GM18873 (cell line): ENCODE measurements around the gene TRIM62.
"Not testable (repeated sequence)": the region's sequence is repeated elsewhere in the genome, so short reads cannot be mapped to it uniquely, and the experiment has no call there.

Experiments used
- ATAC-seq: cut with Tn5 transposase; IDR thresholded peaks from one replicate; pipeline ENCODE4 v1.9.1; 2021; ENCODE audit warnings: mild to moderate bottlenecking, moderate library complexity, moderate number of reproducible peaks; ENCODE audit not compliant: unreplicated experiment, low FRiP score

The TRIM62 gene

DNA sequence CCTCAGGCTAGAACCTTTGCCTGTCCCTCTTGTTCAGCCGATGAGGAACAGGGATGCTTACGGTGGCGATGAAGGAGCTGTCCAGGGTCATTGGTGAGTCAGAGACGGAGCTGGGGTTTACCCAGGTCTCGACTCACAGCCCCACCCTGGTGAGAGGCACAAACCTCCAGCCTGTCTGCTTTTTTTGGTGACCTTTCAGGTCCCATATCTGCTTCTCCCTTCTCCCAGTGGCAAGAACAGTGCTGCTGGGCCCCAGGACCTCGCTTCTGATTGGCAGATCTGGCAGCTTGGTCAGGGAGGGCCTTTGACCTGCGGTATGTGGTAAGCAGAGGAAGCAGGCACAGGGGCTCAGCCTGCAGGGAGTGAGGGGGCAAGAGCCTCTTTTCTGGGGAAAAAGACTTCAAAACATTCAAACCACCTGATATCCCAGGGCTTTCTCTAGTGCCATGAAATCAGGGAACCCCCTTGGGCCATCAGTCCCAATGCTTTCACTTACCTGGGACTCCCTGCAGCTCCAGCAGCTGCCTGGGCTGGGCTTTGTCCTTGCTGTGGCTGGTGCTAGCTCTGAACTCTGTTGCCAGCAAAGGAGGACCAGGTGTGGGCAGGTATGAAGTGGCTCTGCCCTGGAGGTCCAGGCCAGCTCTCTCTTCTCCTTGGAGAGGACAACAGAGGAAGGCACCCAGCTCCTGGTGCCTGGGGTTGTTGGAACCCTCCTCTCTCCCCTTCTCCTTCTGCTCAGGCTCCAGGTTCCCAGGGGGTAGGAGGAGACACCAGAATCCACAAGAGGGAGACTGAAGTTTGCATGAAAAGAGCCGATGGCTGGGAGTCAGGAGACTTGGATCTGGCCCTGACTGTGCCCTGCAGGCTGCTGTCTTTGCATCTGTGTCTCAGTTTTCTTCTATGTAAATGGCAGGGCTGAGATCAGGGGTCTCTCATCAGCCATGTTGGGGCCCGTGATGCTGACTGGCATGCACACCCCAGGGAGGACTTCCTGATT is 41.4 kb downstream of the TRIM62 start:
- no peak for ATAC-seq

DNA sequence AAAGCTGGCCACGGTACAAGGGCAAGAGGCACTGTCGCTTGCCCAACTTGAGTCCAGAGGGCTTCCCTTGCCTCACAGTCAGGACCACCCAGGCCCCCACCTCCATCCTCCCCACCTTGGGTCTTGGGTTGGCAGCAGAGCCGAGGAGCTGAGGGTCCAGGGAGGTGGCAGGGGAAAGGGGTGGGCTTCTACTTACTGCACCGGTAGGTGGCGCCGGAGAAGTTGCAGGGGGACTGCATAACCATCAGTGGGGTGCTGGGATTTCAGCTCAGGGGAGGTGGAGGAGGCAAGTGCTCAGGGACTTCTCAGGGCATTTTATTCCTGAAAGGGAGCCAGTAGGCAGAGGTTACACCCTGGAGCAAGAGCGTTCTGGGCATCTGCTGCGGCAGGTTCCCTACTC is 44.0 kb downstream of the TRIM62 start:
- ATAC-seq = no peak

DNA sequence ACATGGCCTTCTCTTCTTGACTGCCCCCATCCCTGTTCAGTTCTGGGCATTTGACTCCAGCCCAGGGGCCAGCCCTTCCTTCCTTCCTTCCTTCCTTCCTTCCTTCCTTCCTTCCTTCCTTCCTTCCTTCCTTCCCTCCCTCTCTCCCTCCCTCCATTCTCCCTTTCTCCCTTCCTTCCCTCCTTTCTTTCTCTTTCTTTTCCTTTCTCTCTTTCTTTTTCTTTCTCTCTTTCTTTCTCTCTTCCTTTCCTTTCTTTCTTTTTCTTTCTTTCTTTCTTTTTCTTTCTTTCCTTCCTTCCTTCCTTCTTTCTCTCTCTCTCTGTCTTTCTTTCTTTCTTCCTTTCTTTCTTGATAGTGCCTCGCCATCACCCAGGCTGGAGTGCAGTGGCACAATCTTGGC is 45.8 kb downstream of the TRIM62 start:
- ATAC-seq = not testable (repeated sequence)

DNA sequence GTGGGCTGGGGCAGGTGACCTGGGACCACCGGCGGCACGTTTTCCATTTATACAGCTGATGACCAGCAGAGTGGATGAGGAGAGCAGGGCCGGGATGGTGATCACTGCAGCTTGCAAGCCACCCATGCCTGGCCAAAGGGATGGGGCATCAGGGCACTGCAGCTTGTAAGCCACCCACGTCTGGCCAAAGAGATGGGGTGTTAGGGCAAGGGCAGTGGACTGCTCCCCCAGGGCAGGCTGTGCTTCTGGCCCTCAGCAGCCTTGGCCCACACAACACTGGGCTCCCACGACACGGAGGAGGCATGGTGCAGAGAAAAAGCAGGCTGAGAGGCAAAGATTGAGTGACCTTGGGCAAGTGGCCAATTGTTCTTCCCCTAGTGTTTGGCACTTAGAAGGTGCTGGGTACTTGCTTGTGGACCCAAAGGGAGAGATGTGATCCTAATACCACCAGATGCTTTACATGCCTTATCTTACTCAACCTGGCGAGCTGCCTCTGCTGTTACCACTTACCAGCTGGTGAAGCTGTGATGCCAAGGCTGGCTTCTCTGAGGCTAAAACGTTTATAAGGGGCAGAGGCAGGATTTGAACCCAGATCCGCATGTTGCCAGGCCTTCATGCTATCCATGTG is 48.3 kb downstream of the TRIM62 start:
- no peak for ATAC-seq

DNA sequence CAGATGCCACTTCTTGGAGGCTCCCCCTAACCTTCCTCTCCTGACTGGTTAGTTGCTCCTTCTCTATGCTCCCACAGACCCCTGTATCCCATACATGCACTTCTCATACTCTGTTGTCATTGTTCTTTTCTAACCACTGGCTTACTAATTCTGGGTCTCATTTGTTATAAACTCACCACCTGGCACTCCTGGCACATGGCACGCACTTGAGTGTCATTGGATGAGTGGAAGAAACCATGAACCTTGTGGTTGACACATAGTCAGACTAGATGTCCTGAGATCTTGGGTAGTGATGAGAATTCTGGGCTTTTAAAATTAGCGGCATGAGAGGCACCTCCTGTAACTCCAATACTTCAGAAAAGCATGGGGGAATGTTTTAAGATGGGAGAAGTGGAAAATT is 49.3 kb downstream of the TRIM62 start:
- no peak for ATAC-seq

DNA sequence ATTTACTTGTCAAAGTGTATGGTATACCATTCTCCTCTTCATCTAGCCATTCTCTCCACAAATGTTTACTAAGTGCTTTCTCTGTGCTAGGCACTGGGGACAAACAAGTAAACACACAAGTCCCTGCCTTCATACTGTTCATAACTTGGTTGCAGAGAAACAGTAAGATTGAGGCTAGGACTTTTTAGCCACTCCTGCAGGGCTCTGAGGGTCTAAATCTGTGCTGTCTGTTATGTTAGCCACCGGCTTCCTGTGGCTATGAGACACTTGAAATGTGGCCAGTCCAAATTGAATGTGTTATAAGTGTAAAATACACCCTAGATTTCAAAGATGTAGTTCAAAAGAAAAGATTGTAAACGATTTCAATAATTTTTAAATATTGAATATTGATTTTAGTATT is 50.7 kb downstream of the TRIM62 start:
- no peak for ATAC-seq

DNA sequence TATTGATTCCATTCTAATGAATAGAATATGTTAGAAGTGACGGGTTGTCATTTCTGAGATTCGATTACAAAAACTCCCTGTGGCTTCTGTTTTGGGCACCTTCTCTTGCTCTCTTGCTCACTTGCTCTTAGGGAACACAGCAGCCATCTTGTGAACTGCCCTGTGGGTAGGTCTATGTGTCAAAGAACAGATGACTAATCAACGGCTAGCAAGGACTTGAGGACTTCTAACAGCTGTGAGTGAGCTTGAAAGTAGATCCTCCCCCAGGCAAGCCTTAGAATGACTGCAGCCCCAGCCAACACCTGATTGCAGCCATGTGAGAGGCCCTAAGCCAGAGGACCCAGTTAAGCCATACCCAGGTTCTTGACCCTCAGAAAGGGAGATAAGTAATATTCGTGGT is 51.5 kb downstream of the TRIM62 start:
- ATAC-seq = no peak

DNA sequence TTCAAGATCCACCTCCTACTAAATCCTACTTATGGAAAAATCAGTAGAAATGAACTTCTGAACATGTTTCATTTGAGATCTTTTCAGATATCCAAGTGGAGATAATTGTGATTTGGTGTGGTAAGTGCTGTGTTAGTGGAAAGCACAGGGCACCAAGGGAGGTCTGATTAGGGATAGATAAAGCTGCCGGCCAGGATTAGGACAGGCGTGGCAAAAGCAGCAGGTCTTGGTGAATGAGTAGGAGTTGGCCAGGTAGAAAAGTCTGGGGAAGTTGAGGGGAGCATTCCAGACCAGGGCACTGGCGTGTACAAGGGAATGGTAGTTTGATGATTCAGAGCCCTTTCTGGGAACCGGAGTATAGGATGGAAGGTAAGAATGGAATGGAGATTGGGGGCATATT is 53.1 kb downstream of the TRIM62 start:
- no peak for ATAC-seq

DNA sequence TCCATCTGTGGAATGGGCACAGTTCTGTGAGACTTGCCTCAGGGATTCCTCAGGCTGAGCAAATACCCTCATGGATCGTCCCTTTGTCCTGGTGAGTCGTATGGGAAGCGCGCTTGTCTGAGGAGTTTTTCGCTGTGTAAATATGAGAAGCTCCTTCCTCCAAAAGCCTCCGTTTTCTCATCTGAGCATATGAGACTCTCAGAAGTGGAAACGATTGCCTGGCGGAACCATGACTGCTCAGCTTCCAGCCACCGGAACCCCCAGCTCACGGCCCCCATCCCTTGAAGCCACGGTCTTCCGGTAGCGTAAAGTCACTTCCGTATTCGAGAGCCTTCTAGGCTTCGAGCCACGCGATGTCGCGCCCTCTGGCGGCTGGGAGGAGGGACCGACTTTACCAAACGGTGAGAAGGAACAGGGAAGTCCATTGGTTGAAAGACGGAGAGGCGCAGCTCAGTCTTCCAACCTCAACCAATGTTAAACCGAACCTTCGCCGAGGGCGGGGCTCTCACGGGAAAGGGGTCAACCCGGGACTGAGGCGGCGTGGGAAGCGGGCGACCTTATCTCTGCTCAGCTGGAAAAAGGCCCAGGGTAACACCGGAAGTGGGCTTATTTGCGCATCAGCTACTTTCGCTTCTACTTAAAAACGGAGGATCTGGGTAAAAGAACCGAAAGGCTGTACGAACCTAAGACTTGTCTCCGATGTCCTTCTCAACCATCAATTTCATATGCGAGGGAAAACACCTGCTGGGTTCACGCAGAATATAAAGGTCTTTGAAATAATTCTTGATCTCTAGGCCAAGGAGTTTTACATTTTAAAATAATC is 54.6 kb downstream of the TRIM62 start:
- ATAC-seq = peak; percentile 92

DNA sequence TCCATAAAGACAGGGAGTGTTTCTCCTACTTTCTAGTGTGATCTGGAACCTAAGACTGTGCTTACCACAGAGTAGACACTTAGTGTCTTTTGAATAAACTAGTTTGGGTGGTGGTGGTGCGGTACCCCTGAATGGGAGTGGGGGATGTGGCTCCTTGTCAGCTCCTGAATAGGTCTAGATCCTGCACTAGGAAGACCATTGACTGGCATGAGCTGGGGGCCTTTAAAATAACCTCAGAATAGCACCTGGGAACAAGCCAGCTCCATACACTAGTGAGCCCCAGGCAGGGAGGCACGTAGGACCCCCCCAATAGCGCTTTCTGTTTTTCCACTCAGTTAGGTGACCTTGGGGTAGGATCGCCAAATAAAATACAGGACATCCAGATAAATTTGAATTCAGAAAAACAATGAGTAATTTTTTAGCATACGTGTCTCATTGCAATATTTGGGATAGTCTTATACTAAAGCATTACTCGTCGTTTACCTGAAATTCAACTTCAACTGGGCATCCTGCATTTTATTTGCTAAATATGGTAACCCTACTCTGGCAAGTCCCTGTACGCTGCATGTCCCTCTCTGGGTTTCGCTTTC is 55.3 kb downstream of the TRIM62 start:
- no peak for ATAC-seq

DNA sequence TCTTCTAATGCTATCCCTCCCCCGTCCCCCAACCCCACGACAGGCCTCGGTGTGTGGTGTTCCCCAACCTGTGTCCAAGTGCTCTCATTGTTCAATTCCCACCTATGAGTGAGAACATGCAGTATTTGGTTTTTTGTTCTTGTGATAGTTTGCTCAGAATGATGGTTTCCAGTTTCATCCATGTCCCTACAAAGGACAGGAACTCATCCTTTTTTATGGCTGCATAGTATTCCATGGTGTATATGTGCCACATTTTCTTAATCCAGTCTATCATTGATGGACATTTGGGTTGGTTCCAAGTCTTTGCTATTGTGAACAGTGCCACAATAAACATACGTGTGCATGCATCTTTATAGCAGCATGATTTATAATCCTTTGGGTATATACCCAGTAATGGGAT is 57.2 kb downstream of the TRIM62 start:
- ATAC-seq = not testable (repeated sequence)

DNA sequence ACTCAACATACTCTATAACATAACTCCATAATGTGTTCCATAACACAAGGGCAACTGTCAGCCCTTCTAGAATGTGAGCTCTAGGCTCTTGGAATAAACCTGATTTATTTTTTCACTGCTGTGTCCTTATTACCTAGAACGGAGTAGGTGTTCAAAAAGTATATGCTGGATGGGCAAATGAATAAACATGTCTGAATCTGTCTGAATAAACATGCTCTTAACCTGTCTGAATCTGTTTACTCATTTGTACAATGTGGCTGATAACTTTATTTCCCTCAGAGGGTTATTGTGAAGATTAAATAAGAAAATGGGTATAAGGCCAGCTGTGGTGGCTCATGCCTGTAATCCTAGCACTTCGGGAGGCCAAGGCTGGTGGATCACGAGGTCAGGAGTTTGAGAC is 58.6 kb downstream of the TRIM62 start:
- ATAC-seq = no peak

DNA sequence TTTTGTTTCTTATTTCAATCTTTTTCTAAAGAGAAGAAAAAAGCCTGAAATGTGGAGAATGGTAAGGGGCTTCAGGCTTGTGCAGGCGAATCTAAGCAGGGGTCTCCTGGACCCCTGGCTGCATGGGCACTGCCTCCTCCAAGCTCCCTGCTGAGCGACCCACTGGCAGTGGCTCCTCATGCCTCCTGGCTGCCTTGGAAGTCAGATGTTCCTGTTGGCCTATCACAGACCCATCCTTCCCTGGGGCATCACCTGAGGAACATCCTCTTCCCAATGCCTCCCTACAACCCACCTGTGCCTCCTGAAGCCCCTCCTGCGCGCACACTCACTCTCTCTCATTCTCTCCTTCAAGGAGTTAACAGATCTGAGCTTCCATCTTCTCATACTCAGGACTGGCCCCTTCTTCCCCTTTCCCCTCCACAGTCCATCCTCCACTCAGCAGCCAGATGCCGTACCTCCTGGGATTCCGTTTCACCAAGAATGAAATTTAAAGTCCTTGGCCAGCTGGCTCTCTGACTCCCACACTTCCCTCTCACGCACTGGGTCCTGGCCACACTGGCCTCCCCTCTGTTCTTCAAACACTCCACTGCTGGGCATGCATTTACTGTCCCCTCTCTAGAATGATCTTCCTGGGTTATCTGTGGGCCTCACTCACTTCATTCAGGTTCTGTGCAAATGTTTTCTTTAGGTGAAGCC is 59.2 kb downstream of the TRIM62 start:
- ATAC-seq = no peak

DNA sequence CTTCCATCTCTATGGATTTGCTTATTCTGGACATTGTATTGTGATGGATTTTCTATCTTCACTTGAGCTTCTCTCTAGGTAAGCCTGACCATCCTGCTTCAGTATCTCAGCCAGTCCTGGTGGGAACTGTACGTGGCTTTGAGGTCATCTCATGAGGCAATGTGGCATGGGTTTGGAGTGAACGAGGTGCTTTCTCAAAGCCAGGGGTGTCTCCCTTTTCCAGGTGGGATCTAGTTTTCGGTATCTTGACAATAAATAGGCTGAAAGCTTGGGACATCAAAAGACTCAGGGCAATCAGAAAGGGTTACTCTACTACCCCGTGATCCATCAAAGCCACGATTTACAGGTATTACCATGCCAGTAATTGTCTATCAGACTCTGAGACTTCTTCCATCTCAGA is 60.1 kb downstream of the TRIM62 start:
- no peak for ATAC-seq

DNA sequence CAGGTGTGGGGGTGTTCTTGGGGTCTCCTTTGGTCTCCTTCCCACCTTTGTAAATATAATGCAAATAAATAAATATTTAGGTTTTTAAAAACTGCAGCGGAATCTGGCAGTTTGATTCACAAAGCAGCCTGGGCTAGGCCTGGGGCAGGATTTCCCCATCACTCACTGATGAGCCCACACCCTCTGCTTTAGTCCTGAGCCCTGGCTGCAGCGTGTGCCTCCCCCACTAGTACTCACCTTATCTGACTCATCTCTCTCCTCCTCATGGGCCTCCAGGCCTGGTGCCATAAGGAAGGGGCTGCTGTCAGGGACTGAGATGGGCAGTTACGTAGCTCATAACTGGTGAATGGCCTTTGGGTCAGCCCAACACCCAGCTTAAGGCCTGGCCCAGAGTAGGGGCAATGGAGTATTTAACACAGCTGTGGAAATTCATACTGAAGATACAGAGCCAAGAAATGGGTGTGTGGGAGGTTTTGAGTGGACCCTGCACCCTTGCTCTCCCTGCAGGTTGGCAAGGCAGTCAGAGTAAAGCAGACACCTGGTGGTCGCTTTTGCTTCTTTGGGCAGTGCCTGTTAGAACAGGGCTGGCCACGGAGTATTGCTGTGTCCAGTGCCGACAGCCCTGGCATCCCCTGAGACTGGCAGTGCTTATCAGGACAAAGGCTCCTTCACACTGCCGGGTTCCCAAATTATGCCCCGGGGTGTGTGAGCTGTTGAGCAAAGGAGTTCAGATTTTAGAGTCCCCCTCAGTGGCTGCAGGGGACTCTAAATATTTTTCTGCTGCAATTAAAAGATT is 61.2 kb downstream of the TRIM62 start:
- ATAC-seq = no peak

DNA sequence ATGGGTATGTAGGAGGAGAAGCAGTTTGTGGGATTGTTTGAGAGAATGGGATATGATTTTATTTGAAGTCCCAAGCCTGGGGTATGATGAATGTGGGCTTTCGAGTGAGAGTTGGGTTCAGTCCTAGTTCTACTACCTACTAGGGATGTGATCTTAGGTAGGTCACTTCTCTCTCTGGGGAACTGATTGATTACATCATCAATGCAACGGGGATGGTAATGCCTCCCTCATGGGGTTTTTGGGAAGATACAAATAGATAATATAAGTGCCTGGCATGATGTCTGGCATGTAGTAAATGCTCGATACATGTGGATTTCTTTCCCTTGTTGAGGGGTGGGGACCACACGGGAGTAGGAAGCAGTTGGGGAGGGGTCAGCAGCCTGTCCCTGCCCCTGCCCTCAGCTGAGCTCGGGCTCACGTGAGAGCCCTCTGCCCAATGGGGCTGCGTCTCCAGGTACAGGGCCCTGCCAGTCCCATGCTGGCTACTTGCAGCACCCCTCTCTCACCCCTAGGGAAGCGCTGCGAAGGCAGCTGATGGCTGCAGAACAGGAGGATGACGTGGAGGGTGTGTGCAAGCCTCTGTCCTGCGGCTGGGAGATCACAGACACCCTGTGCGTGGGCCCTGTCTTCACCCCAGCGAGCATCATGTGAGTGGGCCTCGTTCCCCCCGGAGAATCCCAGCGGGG is 62.2 kb downstream of the TRIM62 start:
- no peak for ATAC-seq

DNA sequence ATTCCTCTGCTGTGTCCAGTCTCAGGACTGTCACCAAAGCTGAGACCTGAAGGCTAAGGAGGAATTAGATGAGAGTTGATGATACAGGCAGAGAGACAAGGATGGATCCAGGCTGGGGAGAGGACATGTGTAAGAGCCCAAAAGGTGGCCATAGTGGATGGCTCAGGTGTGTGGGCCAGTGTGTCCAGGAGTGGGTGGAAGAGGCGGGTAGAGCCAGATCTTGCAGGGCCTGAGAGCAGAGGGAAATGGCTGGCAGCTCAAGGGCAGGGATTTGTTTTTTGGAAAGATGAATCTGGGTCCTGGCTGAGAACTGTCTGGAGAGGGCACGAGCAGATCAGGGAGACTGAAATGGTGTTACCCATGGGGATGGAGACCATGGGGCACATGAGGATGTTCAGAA is 62.8 kb downstream of the TRIM62 start:
- no peak for ATAC-seq

DNA sequence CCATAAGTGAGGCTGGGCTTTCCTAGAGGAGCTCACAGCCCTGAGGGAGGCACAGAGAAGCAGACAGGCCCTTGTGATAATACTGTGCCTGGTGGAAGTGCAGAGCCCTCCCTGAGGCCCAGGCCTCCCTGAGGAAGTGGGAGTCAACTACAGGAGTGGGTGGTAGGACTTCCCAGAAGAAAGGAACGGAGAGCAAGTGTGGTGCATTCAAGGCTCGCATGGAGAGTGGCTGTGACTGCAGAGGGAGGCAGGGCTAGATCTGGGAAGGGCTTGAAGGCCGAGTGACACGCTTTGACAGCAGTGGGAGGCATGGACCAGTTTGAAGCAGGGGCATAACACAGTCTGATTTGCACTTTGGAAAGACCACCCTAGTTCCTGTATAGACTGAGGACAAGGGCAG is 63.6 kb downstream of the TRIM62 start:
- no peak for ATAC-seq
